GM10248 (cell line): ENCODE results near the gene SLIT3.

Experiments
- CTCF ChIA-PET: fragments of 300-600 bp; sonication (Branson Sonifier 250); formaldehyde crosslinking; extraction: SDS; loops from one replicate; lab custom pipeline; 2021; ENCODE audit warnings: antibody characterized with exemption; lab: Yijun Ruan, JAX
- POLR2A ChIA-PET: fragments of 350-650 bp; sonication (Branson Sonifier 250); formaldehyde crosslinking; extraction: SDS; loops from one replicate; lab custom pipeline; 2020; ENCODE audit warnings: antibody characterized with exemption; lab: Yijun Ruan, JAX
- DNase-seq: peaks from one replicate; pipeline ENCODE4 v3.0.0; 2012; ENCODE audit errors: extremely low spot score
- TF ChIP-seq, protein P1 (sequence below): IDR thresholded peaks from 2 replicates; pipeline ENCODE4 v1.5.1; 2012; ENCODE audit warnings: mild to moderate bottlenecking, low read depth; ENCODE audit errors: extremely low read depth, missing control alignments, control extremely low read depth

SLIT3 gene

DNA sequence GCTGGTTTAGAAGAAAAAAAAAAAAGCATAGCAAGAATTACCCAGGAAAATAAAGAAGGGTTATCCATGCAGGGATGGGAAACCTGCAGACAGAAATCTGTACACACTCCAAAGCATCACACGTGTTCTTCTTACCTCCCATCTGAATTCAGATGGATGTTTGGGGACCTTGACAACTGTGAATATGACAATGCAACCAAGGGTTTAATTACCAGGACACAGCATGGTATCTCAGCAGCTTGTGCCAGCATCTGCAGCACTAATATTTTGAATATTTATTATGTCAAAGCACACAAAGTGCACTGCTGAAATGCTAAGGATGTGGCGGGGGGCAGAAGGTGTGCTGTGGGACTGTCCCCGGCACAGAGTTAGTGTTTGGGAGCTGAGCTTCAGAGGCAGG, 47.9 kb downstream of the SLIT3 start:
- no peak for DNase-seq
- POLR2A ChIA-PET = no interaction called here
- CTCF ChIA-PET = interaction anchor here (1.3 kb wide), 1 partner anchor 33 kb away, joined by 3 read pairs; no protein-coding TSS in a partner anchor
- TF ChIP-seq, protein P1, sequence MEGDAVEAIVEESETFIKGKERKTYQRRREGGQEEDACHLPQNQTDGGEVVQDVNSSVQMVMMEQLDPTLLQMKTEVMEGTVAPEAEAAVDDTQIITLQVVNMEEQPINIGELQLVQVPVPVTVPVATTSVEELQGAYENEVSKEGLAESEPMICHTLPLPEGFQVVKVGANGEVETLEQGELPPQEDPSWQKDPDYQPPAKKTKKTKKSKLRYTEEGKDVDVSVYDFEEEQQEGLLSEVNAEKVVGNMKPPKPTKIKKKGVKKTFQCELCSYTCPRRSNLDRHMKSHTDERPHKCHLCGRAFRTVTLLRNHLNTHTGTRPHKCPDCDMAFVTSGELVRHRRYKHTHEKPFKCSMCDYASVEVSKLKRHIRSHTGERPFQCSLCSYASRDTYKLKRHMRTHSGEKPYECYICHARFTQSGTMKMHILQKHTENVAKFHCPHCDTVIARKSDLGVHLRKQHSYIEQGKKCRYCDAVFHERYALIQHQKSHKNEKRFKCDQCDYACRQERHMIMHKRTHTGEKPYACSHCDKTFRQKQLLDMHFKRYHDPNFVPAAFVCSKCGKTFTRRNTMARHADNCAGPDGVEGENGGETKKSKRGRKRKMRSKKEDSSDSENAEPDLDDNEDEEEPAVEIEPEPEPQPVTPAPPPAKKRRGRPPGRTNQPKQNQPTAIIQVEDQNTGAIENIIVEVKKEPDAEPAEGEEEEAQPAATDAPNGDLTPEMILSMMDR = no peak

DNA sequence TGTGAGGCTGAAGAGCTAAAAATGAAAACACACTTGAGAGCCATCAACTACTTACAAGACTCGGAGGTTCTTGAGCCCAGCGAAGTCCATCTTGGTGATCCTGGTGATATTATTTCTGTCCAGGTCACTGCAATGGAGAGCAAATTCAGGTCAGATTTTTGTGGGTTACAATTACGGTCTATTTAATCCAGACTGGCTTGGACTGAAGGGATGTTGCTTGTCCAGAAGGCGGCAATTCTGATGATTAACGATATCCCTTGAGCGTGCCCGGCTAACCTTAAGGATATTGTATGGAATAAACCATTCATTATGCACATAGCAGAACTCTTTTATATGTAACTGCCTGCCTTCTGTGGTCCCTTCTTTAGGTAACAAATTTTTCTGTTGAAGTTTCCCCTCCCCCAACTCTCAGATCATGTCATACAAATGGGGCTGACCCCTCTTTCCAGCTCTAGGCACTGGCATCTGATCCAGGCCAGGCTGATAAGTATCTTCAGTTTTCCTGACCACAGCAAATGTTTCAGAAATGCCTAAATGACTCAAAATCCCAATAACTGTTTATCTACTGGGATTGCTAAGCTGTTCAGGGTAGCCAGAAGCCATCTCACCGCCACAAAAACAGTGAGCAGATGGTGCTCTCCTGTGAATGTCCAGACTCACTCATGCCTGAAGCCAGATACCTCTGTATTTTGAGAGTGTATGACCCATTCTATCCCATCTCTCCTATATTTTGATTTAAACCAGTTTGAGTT, 49.4 kb downstream of the SLIT3 start:
- CTCF ChIA-PET = interaction anchor here (0.9 kb wide), 1 partner anchor 14 kb away, joined by 3 read pairs; no protein-coding TSS in a partner anchor
- POLR2A ChIA-PET = no interaction called here
- no peak for DNase-seq

DNA sequence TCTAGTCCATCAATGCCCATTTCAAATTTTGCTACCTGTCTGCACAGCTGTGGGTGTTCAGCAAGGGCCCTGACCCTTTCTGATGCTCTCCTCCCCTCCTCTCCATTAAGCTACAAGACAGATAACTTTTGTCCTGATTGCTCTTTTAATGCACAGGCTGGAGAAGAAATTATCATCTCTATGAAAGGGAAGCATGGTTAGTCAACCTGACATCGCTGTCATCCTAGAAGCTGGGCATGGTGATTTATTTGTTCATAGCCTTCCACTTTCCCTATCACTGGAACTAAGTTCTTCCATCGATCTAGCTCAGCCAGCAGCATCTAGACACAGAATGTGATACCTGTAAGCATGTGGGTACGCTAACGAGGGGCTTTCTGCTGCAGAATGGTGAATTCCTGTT, 50.1 kb downstream of the SLIT3 start:
- CTCF ChIA-PET = interaction anchor here (0.6 kb wide), 1 partner anchor 52 kb away, joined by 3 read pairs; no protein-coding TSS in a partner anchor
- POLR2A ChIA-PET = no interaction called here
- TF ChIP-seq, protein P1 = no peak
- no peak for DNase-seq

More for the DNA sequence above, 49.4 kb downstream of the SLIT3 start:
- TF ChIP-seq, protein P1 = no peak

DNA sequence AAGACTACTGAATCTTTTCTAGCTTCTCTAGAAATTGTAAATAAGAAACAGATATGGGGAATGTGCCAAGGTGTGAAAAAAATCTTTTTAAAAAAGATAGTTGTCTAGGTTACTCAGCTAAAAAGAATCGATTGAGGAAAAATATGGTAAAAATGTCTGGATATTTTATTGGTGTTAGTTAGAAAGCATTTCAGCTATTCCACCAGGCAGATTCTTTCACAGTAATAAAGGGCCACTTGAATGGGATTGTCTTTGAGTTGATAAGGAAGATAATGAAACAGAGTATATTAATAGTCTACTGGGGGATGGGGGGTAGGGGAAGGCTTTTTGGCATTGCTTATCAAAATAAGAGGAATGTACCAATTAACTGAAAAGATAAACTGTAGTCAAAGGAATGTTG, 51.9 kb downstream of the SLIT3 start:
- TF ChIP-seq, protein P1 = no peak
- ChIA-PET CTCF (no interaction called here), POLR2A (no interaction called here)
- no peak for DNase-seq

DNA sequence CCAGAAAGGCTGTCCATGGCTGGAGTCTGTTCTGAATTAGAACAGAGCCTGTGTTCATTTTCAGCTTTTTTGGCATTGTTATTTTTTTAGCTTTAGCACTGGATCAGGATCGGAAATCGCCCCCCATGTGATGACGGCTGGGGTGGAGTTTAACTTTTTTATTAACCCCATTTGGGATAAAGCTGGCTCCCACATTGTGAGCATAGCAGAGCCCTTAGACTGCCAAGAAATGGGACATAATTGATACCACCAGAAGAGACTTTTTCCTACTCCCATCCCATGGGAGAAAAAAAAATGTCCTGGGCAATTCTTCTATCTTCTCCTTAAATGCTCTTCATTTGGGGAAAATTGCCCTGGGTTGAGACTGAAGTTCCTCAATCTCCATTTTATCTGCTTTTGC, 52.4 kb downstream of the SLIT3 start:
- TF ChIP-seq, protein P1 = no peak
- DNase-seq = no peak
- ChIA-PET CTCF (no interaction called here), POLR2A (no interaction called here)

DNA sequence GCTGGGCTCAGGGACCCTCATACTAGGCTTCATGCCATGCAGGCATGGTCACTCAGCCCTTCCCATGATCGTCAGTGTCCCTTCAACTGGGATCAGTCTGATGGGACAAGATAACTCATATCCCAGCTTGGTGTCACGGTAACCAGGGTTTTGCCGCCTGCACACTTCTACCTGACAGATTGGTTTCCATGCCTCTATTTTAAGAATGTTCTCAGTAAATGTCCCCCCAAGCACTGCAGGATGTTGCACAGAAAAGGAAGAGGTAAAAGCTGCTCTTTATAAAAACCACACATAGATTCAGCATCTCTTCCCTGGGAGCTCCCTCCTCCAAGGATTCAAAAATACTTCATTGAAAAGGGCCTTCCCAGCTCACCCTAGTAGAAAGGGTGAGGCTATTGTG, 56.1 kb downstream of the SLIT3 start:
- TF ChIP-seq, protein P1 = no peak
- ChIA-PET CTCF (interaction anchor here (1.5 to 1.7 kb wide), 2 partner anchors 23 to 24 kb away, joined by 3 to 5 read pairs; no protein-coding TSS in a partner anchor), POLR2A (no interaction called here)
- DNase-seq = no peak
